H1 (cell line): ENCODE measurements around the gene SAMD4A. TPM values are rescaled to one million over a fixed set of nuclear protein-coding genes. Genes with fewer than 3 reads are reported as not detected.

ENCODE experiments used
- ATF3 ChIP-seq: IDR thresholded peaks from 2 replicates; pipeline ENCODE4 v1.6.1; 2011; ENCODE audit warnings: low read depth, mild to moderate bottlenecking, low read length; ENCODE audit not compliant: insufficient read depth
- CTCF ChIP-seq, 3 experiments: IDR thresholded peaks; 1 replicate in 2 of 3; 2 replicates in 1 of 3; pipeline versions ENCODE4 v1.5.1 to v1.6.1; 2011; ENCODE audit warnings: low read length in 3 of 3, mild to moderate bottlenecking in 3 of 3, inconsistent platforms in 2 of 3, low read depth in 1 of 3, moderate library complexity in 1 of 3; ENCODE audit not compliant: insufficient read depth in 1 of 3; ENCODE audit errors: control extremely low read depth in 1 of 3
- EP300 ChIP-seq, 2 experiments: IDR thresholded peaks; 1 replicate in 1 of 2; 2 replicates in 1 of 2; pipeline ENCODE4 v1.6.1; 2011 to 2012; ENCODE audit warnings: low read depth in 2 of 2, low read length in 2 of 2, mild to moderate bottlenecking in 2 of 2, borderline replicate concordance in 1 of 2, inconsistent platforms in 1 of 2, moderate library complexity in 1 of 2
- GABPA ChIP-seq: IDR thresholded peaks from 2 replicates; pipeline ENCODE4 v1.6.1; 2011; ENCODE audit warnings: mild to moderate bottlenecking, low read length, moderate library complexity, borderline replicate concordance; ENCODE audit not compliant: insufficient read depth
- HDAC2 ChIP-seq, 2 experiments: fragments of 300-600 bp in 1 of 2; sonication (generic) in 1 of 2; IDR thresholded peaks; 2 replicates each; pipeline ENCODE4 v1.6.1; 2011 to 2012; ENCODE audit warnings: low read depth in 2 of 2, low read length in 2 of 2, mild to moderate bottlenecking in 2 of 2, moderate library complexity in 2 of 2, borderline replicate concordance in 1 of 2, inconsistent platforms in 1 of 2
- PHF8 ChIP-seq: fragments of 200-600 bp; sonication (generic); conservative IDR thresholded peaks from 2 replicates; pipeline ENCODE4 v1.7.1; 2012; ENCODE audit warnings: low read depth, mild to moderate bottlenecking, inconsistent platforms, low read length, moderate library complexity
- POLR2AphosphoS5 ChIP-seq: IDR thresholded peaks from 2 replicates; pipeline ENCODE4 v1.6.1; 2011; ENCODE audit warnings: low read depth, low read length
- RNF2 ChIP-seq: fragments of 200-900, 300-1000 bp; sonication (generic); IDR thresholded peaks from 2 replicates; pipeline ENCODE4 v1.7.1; 2016; ENCODE audit warnings: borderline replicate concordance, low read depth, mild to moderate bottlenecking, antibody characterized with exemption, low read length; ENCODE audit not compliant: poor library complexity, severe bottlenecking; ENCODE audit errors: missing control alignments
- SIN3A ChIP-seq, 2 experiments: IDR thresholded peaks in 1 of 2; conservative IDR thresholded peaks in 1 of 2; 2 replicates each; pipeline ENCODE4 v1.6.1; 2011 to 2012; ENCODE audit warnings: low read length in 2 of 2, improper control_type of control experiment in 1 of 2, low read depth in 1 of 2, mild to moderate bottlenecking in 1 of 2
- SP1 ChIP-seq: IDR thresholded peaks from 2 replicates; pipeline ENCODE4 v1.6.1; 2011; ENCODE audit warnings: low read depth, low read length
- SP2 ChIP-seq: IDR thresholded peaks from 2 replicates; pipeline ENCODE4 v1.6.1; 2012; ENCODE audit warnings: mild to moderate bottlenecking, low read length, inconsistent platforms
- SUZ12 ChIP-seq: fragments of 200-600 bp; sonication (generic); IDR thresholded peaks from 2 replicates; pipeline ENCODE4 v1.6.1; 2012; ENCODE audit warnings: mild to moderate bottlenecking, inconsistent platforms, low read length, moderate library complexity, mixed read lengths
- USF2 ChIP-seq: IDR thresholded peaks from 2 replicates; pipeline ENCODE4 v1.6.1; 2011; ENCODE audit warnings: low read length, improper control_type of control experiment
- ZNF274 ChIP-seq: IDR thresholded peaks from 2 replicates; pipeline ENCODE4 v1.7.0; 2012; ENCODE audit warnings: low read length, borderline replicate concordance; ENCODE audit errors: extremely low read depth
- polyA plus RNA-seq, 7 experiments: library from polyadenylated mRNA; depleted of rRNA in 3 of 7; stranded (reverse) in 5 of 7; unstranded in 2 of 7; fragments of >200 nt in 5 of 7; fragments of 200-250 nt in 2 of 7; gene quantifications; 1 replicate in 5 of 7; 2 replicates in 1 of 7; 4 replicates in 1 of 7; pipeline versions ENCODE4 v1.2.1 to v1.2.3, GENCODE V29; 2011 to 2013; ENCODE audit warnings: missing spikeins in 2 of 7, mixed read lengths in 2 of 7
- total RNA-seq: library from RNA; stranded (reverse); fragmentation: NEBNext Ultra II Directional; extraction: Animal tissue kit (Norgen Biotek cat#: 25700); gene quantifications from 2 replicates; pipeline ENCODE4 v1.2.1, GENCODE V29; 2021

Gene SAMD4A
- total and polyA plus RNA-seq, 2 of the 8 experiments (the other 6 are each of a cell fraction or from before 2014, with no cell fraction given), result 2.4 to 12.3 TPM

- no peak for TF ChIP-seq CTCF (IDR thresholded peaks at IDR 0.05; ENCODE audit: control extremely low read depth in 1 of 3, insufficient read depth in 1 of 3, low read depth in 1 of 3, low read length in 3 of 3)
- no peak for TF ChIP-seq SP2
- no peak; a peak in 1 of 4 replicates for TF ChIP-seq SIN3A (conservative IDR thresholded peaks at IDR 0.05 in 1 of 2, IDR thresholded peaks at IDR 0.05 in 1 of 2; ENCODE audit: low read depth in 1 of 2, low read length in 2 of 2)
- TF ChIP-seq SUZ12, result no peak
- no peak for TF ChIP-seq USF2
- TF ChIP-seq GABPA, result no peak
- TF ChIP-seq SP1, result no peak
- no peak for TF ChIP-seq EP300 (IDR thresholded peaks at IDR 0.05; ENCODE audit: borderline replicate concordance in 1 of 2, low read depth in 2 of 2, low read length in 2 of 2)
- TF ChIP-seq RNF2, result no peak
- TF ChIP-seq ZNF274, result no peak
- TF ChIP-seq HDAC2 (IDR thresholded peaks at IDR 0.05; ENCODE audit: borderline replicate concordance in 1 of 2, low read depth in 2 of 2, low read length in 2 of 2), result no peak
- TF ChIP-seq ATF3, result no peak
- peak; percentile 39; the same call in 1 of the 2 replicates for TF ChIP-seq POLR2AphosphoS5
- TF ChIP-seq PHF8, result peak; percentile 30; the same call in 1 of the 2 replicates
Observed at GRCh38 chr14:54567639-54568561, 972 bp downstream of the SAMD4A start (continued).
